Measurements from ENCODE around the gene HSD11B1. TPM values are rescaled to one million over a fixed set of nuclear protein-coding genes. Genes with fewer than 3 reads are reported as not detected.

HSD11B1 gene
- total RNA-seq = 40.5 and 168 TPM in 2 replicates

GRCh38 chr1:209704584-209704983 lies at the start of gene HSD11B1:
TSS of gene HSD11B1 (plus strand) at chr1:209704846. CDS start at chr1:209704943, 97 bp downstream.

GRCh38 chr1:209674957-209675564 lies 29.6 kb upstream of the HSD11B1 start, which contains the start of gene G0S2:
TSS of gene G0S2 (plus strand) at chr1:209675412. CDS start at chr1:209675685, 273 bp downstream.

GRCh38 chr1:209755926-209756614 lies 51.4 kb downstream of the HSD11B1 start, which contains the start of gene TRAF3IP3:
TSS of gene TRAF3IP3 (plus strand) at chr1:209756053. CDS start at chr1:209760040, 3,987 bp downstream.

Other genes starting within 250 kb of the HSD11B1 start
- 3.0 and 10.1 TPM in 2 replicates for gene CAMK1G, start 121.1 kb upstream of the HSD11B1 start, total RNA-seq
- 4.8 and 35.4 TPM in 2 replicates for gene LAMB3, start 52.4 kb upstream of the HSD11B1 start, total RNA-seq
- 26.1 and 34.6 TPM in 2 replicates for gene G0S2, start 29.4 kb upstream of the HSD11B1 start, total RNA-seq
- gene TRAF3IP3, start 51.2 kb downstream of the HSD11B1 start, total RNA-seq = 0.26 TPM in 1 of 2 replicates, not detected in the other
- gene C1orf74, start 79.7 kb downstream of the HSD11B1 start, total RNA-seq = 2.5 and 3.2 TPM in 2 replicates
- gene IRF6, start 101.3 kb downstream of the HSD11B1 start, total RNA-seq = 1.1 and 5.4 TPM in 2 replicates
- gene UTP25, start 123.1 kb downstream of the HSD11B1 start, total RNA-seq = 3.3 and 5.7 TPM in 2 replicates
- gene SYT14, start 233.4 kb downstream of the HSD11B1 start, total RNA-seq = 0.26 and 0.48 TPM in 2 replicates